Suprapubic skin (tissue), 4 donors: ENCODE measurements around the gene SCRN1. TPM values are rescaled to one million over a fixed set of nuclear protein-coding genes. Genes with fewer than 3 reads are reported as not detected.

Experiments used
- DNase-seq, 2 donors: peaks; one replicate each; pipeline ENCODE4 v3.0.0-alpha.2; 2019; ENCODE audit warnings: low spot score in 2 of 2
- H3K27ac ChIP-seq: fragments of 200-600 bp; sonication (generic); one replicate; pipeline ENCODE4 v1.5.1; 2019
- H3K27me3 ChIP-seq: fragments of 200-600 bp; sonication (generic); one replicate; pipeline ENCODE4 v1.5.1; 2019
- H3K36me3 ChIP-seq: fragments of 200-600 bp; sonication (generic); one replicate; pipeline ENCODE4 v1.5.1; 2019
- H3K4me1 ChIP-seq: fragments of 200-600 bp; sonication (generic); one replicate; pipeline ENCODE4 v1.5.1; 2019
- H3K4me3 ChIP-seq: fragments of 200-600 bp; sonication (generic); one replicate; pipeline ENCODE4 v1.5.1; 2019; ENCODE audit warnings: mild to moderate bottlenecking
- H3K9me3 ChIP-seq: fragments of 200-600 bp; sonication (generic); one replicate; pipeline ENCODE4 v1.5.1; 2019
- CTCF ChIP-seq, 2 donors: fragments of 200-600 bp in 1 of 2; fragments of 450-650 bp in 1 of 2; sonication (generic) in 1 of 2; IDR thresholded peaks; one replicate each; pipeline ENCODE4 v1.5.1; 2016 to 2019; ENCODE audit warnings: antibody characterized with exemption in 2 of 2, mild to moderate bottlenecking in 1 of 2, moderate library complexity in 1 of 2
- EP300 ChIP-seq: sonication (generic); formaldehyde crosslinking; IDR thresholded peaks from one replicate; pipeline ENCODE4 v1.6.1; 2017; ENCODE audit warnings: antibody characterized with exemption
- POLR2A ChIP-seq, 2 donors: fragments of 450-650 bp; IDR thresholded peaks; one replicate each; pipeline ENCODE4 v1.6.1; 2017; ENCODE audit warnings: antibody characterized with exemption in 2 of 2, mild to moderate bottlenecking in 2 of 2, moderate library complexity in 2 of 2
- POLR2AphosphoS5 ChIP-seq, 3 donors: sonication (generic); formaldehyde crosslinking; IDR thresholded peaks; one replicate each; pipeline ENCODE4 v1.6.1; 2017; ENCODE audit warnings: antibody characterized with exemption in 3 of 3
- WGBS: methylation state at CpG from one replicate; pipeline ENCODE4 v1.1.5; 2018; 5-methylcytosine and 5-hydroxymethylcytosine counted together
- total RNA-seq, 4 donors: library from RNA; depleted of rRNA; stranded (reverse); fragments of >200 nt; gene quantifications; one replicate each; pipeline ENCODE4 v1.1.0, GENCODE V29; 2016

Gene SCRN1
- total RNA-seq, 4 donors from 2014 or later: 10.8 to 26.0 (median 15.0) TPM

GRCh38 chr7:30020535-30020934 is 30.9 kb upstream of the SCRN1 start:
- Histone ChIP-seq H3K4me1 (peaks cover 18% of the 10 kb centered on the region), H3K27ac (no peak overlapping the region), H3K27me3 (no peaks in the 10 kb centered on the region), H3K36me3 (peaks cover 18% of the 10 kb centered on the region), H3K9me3 (no peaks in the 10 kb centered on the region), H3K4me3 (no peak overlapping the region)
- DNase-seq: no peak
- 32% methylated on average over 1 of the region's 1 CpG for WGBS
- TF ChIP-seq POLR2AphosphoS5 (IDR thresholded peaks at IDR 0.05) (no peak), CTCF (IDR thresholded peaks at IDR 0.05) (no peak), EP300 (no peak), POLR2A (IDR thresholded peaks at IDR 0.05) (no peak)

- H3K4me1 ChIP-seq: peaks cover 13% of the 10 kb centered on the region
- no peaks in the 10 kb centered on the region for H3K27me3 ChIP-seq
- H3K9me3 ChIP-seq: no peaks in the 10 kb centered on the region
- WGBS: 82% methylated on average over 1 of the region's 1 CpG
- DNase-seq: no peak
- H3K4me3 ChIP-seq: no peak overlapping the region
- no peak overlapping the region for H3K27ac ChIP-seq
- peaks cover 18% of the 10 kb centered on the region for H3K36me3 ChIP-seq
- TF ChIP-seq EP300: no peak
- TF ChIP-seq POLR2AphosphoS5 (IDR thresholded peaks at IDR 0.05): no peak
- no peak for TF ChIP-seq CTCF (IDR thresholded peaks at IDR 0.05)
- no peak for TF ChIP-seq POLR2A (IDR thresholded peaks at IDR 0.05)
These were observed 30.4 kb upstream of the SCRN1 start for GRCh38 chr7:30019960-30020359.

GRCh38 chr7:30019387-30019786 is 29.8 kb upstream of the SCRN1 start:
- TF ChIP-seq CTCF (IDR thresholded peaks at IDR 0.05): no peak
- no peak for TF ChIP-seq POLR2AphosphoS5 (IDR thresholded peaks at IDR 0.05)
- no peak for TF ChIP-seq POLR2A (IDR thresholded peaks at IDR 0.05)
- TF ChIP-seq EP300: no peak
- H3K4me3 ChIP-seq: no peak overlapping the region
- H3K27me3 ChIP-seq: no peaks in the 10 kb centered on the region
- peaks cover 18% of the 10 kb centered on the region for H3K36me3 ChIP-seq
- no peaks in the 10 kb centered on the region for H3K9me3 ChIP-seq
- peaks cover 8% of the 10 kb centered on the region for H3K4me1 ChIP-seq
- H3K27ac ChIP-seq: no peak overlapping the region
- DNase-seq: no peak
- 93% methylated on average over 1 of the region's 1 CpG for whole genome bisulfite sequencing

GRCh38 chr7:30018451-30018850 is 28.9 kb upstream of the SCRN1 start:
- H3K9me3 ChIP-seq: no peaks in the 10 kb centered on the region
- no peak overlapping the region for H3K4me3 ChIP-seq
- H3K36me3 ChIP-seq: peaks cover 27% of the 10 kb centered on the region
- DNase-seq: no peak
- no peaks in the 10 kb centered on the region for H3K27me3 ChIP-seq
- TF ChIP-seq POLR2AphosphoS5 (IDR thresholded peaks at IDR 0.05): no peak
- no peak for TF ChIP-seq CTCF (IDR thresholded peaks at IDR 0.05)
- no peak for TF ChIP-seq POLR2A (IDR thresholded peaks at IDR 0.05)
- TF ChIP-seq EP300: no peak
- H3K27ac ChIP-seq: no peak overlapping the region
- no peaks in the 10 kb centered on the region for H3K4me1 ChIP-seq

GRCh38 chr7:30012757-30013156 is 23.2 kb upstream of the SCRN1 start:
- H3K36me3 ChIP-seq: peaks cover 21% of the 10 kb centered on the region
- TF ChIP-seq POLR2A (IDR thresholded peaks at IDR 0.05) (no peak), EP300 (no peak)
- 69% methylated on average over 3 of the region's 3 CpGs for WGBS
- H3K4me3 ChIP-seq: no peak overlapping the region
- H3K4me1 ChIP-seq: no peaks in the 10 kb centered on the region
- H3K27me3 ChIP-seq: no peaks in the 10 kb centered on the region
- H3K9me3 ChIP-seq: no peaks in the 10 kb centered on the region
- no peak for DNase-seq
- no peak overlapping the region for H3K27ac ChIP-seq

GRCh38 chr7:30010021-30010420 is 20.4 kb upstream of the SCRN1 start:
- WGBS: 84% methylated on average over 6 of the region's 6 CpGs
- Histone ChIP-seq H3K4me1 (no peaks in the 10 kb centered on the region), H3K27ac (no peak overlapping the region), H3K9me3 (no peaks in the 10 kb centered on the region), H3K27me3 (no peaks in the 10 kb centered on the region), H3K36me3 (peaks cover 9% of the 10 kb centered on the region), H3K4me3 (no peak overlapping the region)
- no peak for DNase-seq
- TF ChIP-seq POLR2AphosphoS5 (IDR thresholded peaks at IDR 0.05) (no peak), POLR2A (IDR thresholded peaks at IDR 0.05) (no peak), EP300 (no peak), CTCF (IDR thresholded peaks at IDR 0.05) (no peak)
